WTC11 (cell line): ENCODE measurements around the gene NDUFS7. TPM values are rescaled to one million over a fixed set of nuclear protein-coding genes. Genes with fewer than 3 reads are reported as not detected.

Experiments
- ATAC-seq: fragments of 200-7000 bp; cut with Tn5 transposase; 2 replicates; pipeline ENCODE4 v1.10.0; 2021; ENCODE audit warnings: mild to moderate bottlenecking, moderate library complexity
- CTCF ChIA-PET: fragments of 300-600 bp; sonication (Branson Sonifier 250); formaldehyde crosslinking; loops from one replicate; lab custom pipeline; 2021; ENCODE audit warnings: antibody characterized with exemption; lab: Charles Lee
- POLR2A ChIA-PET: fragments of 350-600 bp; sonication (Branson Sonifier 250); formaldehyde crosslinking; loops from one replicate; lab custom pipeline; 2021; ENCODE audit warnings: antibody characterized with exemption; lab: Charles Lee
- DNase-seq: peaks from one replicate; pipeline ENCODE4 v3.0.0; 2021; ENCODE audit warnings: low spot score
- H3K27ac Mint-ChIP-seq: 2 replicates; pipeline ENCODE4 v1.8.0; 2021; ENCODE audit warnings: mixed read lengths
- H3K27me3 Mint-ChIP-seq: 2 replicates; pipeline ENCODE4 v1.8.0; 2021; ENCODE audit warnings: low read depth, mild to moderate bottlenecking, moderate library complexity, mixed read lengths
- H3K36me3 Mint-ChIP-seq: 2 replicates; pipeline ENCODE4 v1.8.0; 2021; ENCODE audit warnings: mixed read lengths
- H3K4me1 Mint-ChIP-seq: 2 replicates; pipeline ENCODE4 v1.8.0; 2022; ENCODE audit warnings: mixed read lengths
- H3K4me3 Mint-ChIP-seq: 2 replicates; pipeline ENCODE4 v1.8.0; 2021; ENCODE audit warnings: mild to moderate bottlenecking, moderate library complexity, mixed read lengths
- H3K9me3 Mint-ChIP-seq: 2 replicates; pipeline ENCODE4 v1.8.0; 2021; ENCODE audit warnings: mixed read lengths
- KAT7 ChIP-seq: sonication (generic); formaldehyde crosslinking; IDR thresholded peaks from 2 replicates; pipeline ENCODE4 v1.8.1; 2023; ENCODE audit warnings: missing genetic modification reagents, mild to moderate bottlenecking, borderline replicate concordance
- NFYB ChIP-seq: sonication (generic); formaldehyde crosslinking; conservative IDR thresholded peaks from 2 replicates; pipeline ENCODE4 v1.8.0; 2022; ENCODE audit warnings: low read depth, missing genetic modification reagents
- SP1 ChIP-seq: sonication (generic); formaldehyde crosslinking; conservative IDR thresholded peaks from 2 replicates; pipeline ENCODE4 v1.8.1; 2022; ENCODE audit warnings: missing genetic modification reagents
- TP53 ChIP-seq: sonication (generic); formaldehyde crosslinking; IDR thresholded peaks from 2 replicates; pipeline ENCODE4 v1.8.1; 2023; ENCODE audit warnings: mild to moderate bottlenecking, missing genetic modification reagents
- ZNF121 ChIP-seq: sonication (generic); formaldehyde crosslinking; IDR thresholded peaks from 2 replicates; pipeline ENCODE4 v1.8.0; 2023; ENCODE audit warnings: missing genetic modification reagents
- ZNF138 ChIP-seq: sonication (generic); formaldehyde crosslinking; conservative IDR thresholded peaks from 2 replicates; pipeline ENCODE4 v1.8.1; 2022; ENCODE audit warnings: mild to moderate bottlenecking, moderate library complexity, missing genetic modification reagents
- total RNA-seq: library from RNA; stranded (reverse); gene quantifications from 3 replicates; pipeline ENCODE4 v1.2.3, GENCODE V29; 2021
- TF ChIP-seq, protein P1 (sequence below): fragments of 250-450 bp; sonication (Bioruptor Pico); conservative IDR thresholded peaks from 2 replicates; pipeline ENCODE4 v1.9.0; 2021; ENCODE audit warnings: mild to moderate bottlenecking
- TF ChIP-seq, protein P2 (sequence below): sonication (generic); formaldehyde crosslinking; IDR thresholded peaks from 2 replicates; pipeline ENCODE4 v1.8.1; 2022; ENCODE audit warnings: mild to moderate bottlenecking, moderate library complexity, missing genetic modification reagents
- TF ChIP-seq, protein P3 (sequence below): fragments of 250-450 bp; sonication (Bioruptor Pico); IDR thresholded peaks from 2 replicates; pipeline ENCODE4 v2.1.2; 2022; ENCODE audit warnings: mild to moderate bottlenecking, moderate library complexity
- TF ChIP-seq, protein P4 (sequence below): sonication (generic); formaldehyde crosslinking; IDR thresholded peaks from 2 replicates; pipeline ENCODE4 v1.8.1; 2023; ENCODE audit warnings: mild to moderate bottlenecking, missing genetic modification reagents, moderate library complexity
- TF ChIP-seq, protein P5 (sequence below): sonication (generic); formaldehyde crosslinking; IDR thresholded peaks from 2 replicates; pipeline ENCODE4 v1.8.0; 2022; ENCODE audit warnings: mild to moderate bottlenecking, missing genetic modification reagents

Gene NDUFS7
- total RNA-seq, 1 experiment from 2014 or later, result 136 TPM

DNA sequence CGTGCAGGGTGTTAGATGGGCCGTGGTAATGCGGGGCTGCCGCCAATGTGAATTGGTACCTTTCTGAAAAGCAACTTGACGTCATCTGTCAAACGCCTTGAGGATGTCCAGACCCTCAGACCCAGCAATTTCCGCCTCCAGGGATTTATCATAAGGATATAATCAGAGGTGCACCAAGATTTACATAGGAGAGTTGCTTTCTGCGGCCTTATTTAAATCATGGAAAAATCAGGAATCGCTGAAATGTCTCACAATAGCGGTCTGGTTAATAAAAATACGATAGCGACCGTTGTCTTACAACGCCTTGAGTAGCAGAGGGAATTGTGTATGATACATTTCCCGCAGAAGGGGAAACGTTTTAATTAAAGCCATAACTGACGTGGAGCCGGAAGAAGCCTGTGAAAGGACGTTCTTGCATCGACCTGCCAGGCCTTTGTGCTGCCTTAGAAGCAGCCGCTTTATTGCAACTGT, 32.3 kb upstream of the NDUFS7 start (continued):
- TF ChIP-seq, protein P1, sequence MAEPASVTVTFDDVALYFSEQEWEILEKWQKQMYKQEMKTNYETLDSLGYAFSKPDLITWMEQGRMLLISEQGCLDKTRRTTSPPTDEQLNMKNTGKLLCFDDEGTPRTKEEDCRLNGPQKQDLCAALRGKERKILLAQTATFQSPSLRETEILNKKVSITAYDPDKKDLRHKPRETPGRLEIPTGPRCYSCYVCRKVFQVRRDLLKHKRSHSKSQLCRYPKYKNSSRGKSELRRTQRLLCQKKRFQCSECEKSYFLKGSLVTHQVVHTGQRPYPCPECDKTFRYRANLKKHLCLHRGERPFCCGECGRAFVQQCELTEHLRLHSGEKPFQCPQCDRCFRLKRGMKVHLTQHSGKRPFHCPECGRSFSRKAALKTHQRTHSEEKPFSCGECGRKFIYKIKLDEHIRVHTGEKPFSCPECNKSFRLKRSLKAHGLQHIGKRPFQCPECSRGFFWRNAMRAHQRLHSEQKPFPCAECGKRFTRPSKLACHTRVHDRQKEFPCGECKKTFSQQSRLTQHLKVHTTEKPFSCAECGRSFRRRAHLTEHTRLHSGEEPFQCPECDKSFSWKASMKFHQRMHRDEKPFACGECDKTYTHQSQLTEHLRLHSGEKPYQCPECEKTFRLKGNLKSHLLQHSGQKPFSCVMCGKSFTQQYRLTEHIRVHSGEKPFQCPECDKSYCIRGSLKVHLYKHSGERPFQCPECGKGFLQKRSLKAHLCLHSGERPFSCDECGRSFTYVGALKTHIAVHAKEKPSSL (CRISPR knock-in tag), result no peak
- TF ChIP-seq, protein P2, sequence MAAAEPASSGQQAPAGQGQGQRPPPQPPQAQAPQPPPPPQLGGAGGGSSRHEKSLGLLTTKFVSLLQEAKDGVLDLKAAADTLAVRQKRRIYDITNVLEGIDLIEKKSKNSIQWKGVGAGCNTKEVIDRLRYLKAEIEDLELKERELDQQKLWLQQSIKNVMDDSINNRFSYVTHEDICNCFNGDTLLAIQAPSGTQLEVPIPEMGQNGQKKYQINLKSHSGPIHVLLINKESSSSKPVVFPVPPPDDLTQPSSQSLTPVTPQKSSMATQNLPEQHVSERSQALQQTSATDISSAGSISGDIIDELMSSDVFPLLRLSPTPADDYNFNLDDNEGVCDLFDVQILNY (CRISPR knock-in tag), result no peak

DNA sequence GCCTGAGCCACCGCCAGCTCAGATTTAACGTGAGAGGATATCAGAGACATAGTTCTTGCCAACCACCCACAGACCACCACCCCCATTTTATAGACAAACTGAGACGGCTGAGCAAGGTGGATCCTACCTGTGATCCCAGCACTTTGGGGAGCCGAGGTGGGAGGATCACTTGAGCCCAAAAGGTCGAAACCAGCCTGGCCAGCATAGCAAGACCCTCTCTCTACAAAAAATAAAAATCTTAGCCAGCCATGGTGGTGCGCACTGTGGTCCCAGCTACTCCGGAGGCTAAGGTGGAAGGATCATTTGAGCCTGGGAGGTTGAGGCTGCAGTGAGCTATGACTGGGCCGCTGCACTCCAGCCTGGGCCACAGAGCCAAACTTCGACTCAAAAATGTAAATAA, 30.6 kb upstream of the NDUFS7 start:
- no peak for ATAC-seq
- CTCF ChIA-PET, result no interaction called here
- Mint-ChIP-seq H3K27me3 (no peaks in the 10 kb centered on the region), H3K27ac (no peak overlapping the region; the same call in 1 of the 2 replicates)
- POLR2A ChIA-PET, result no interaction called here
- no peak for DNase-seq
- TF ChIP-seq NFYB (CRISPR knock-in tag), result no peak
- TF ChIP-seq, protein P3, sequence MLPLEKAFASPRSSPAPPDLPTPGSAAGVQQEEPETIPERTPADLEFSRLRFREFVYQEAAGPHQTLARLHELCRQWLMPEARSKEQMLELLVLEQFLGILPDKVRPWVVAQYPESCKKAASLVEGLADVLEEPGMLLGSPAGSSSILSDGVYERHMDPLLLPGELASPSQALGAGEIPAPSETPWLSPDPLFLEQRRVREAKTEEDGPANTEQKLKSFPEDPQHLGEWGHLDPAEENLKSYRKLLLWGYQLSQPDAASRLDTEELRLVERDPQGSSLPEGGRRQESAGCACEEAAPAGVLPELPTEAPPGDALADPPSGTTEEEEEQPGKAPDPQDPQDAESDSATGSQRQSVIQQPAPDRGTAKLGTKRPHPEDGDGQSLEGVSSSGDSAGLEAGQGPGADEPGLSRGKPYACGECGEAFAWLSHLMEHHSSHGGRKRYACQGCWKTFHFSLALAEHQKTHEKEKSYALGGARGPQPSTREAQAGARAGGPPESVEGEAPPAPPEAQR (CRISPR knock-in tag), result no peak
- no peak for TF ChIP-seq TP53
- peak; percentile 40; the same call in 1 of the 2 replicates for TF ChIP-seq ZNF121 (CRISPR knock-in tag)
- TF ChIP-seq, protein P4, sequence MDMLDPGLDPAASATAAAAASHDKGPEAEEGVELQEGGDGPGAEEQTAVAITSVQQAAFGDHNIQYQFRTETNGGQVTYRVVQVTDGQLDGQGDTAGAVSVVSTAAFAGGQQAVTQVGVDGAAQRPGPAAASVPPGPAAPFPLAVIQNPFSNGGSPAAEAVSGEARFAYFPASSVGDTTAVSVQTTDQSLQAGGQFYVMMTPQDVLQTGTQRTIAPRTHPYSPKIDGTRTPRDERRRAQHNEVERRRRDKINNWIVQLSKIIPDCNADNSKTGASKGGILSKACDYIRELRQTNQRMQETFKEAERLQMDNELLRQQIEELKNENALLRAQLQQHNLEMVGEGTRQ (CRISPR knock-in tag), result no peak
- TF ChIP-seq, all 79 proteins: peak for 1
- H3K4me1 Mint-ChIP-seq, result peaks cover 28% of the 10 kb centered on the region
- H3K36me3 Mint-ChIP-seq, result peaks cover 13% of the 10 kb centered on the region
- peak overlapping the region; percentile 22 for H3K4me3 Mint-ChIP-seq
- H3K9me3 Mint-ChIP-seq, result no peaks in the 10 kb centered on the region

DNA sequence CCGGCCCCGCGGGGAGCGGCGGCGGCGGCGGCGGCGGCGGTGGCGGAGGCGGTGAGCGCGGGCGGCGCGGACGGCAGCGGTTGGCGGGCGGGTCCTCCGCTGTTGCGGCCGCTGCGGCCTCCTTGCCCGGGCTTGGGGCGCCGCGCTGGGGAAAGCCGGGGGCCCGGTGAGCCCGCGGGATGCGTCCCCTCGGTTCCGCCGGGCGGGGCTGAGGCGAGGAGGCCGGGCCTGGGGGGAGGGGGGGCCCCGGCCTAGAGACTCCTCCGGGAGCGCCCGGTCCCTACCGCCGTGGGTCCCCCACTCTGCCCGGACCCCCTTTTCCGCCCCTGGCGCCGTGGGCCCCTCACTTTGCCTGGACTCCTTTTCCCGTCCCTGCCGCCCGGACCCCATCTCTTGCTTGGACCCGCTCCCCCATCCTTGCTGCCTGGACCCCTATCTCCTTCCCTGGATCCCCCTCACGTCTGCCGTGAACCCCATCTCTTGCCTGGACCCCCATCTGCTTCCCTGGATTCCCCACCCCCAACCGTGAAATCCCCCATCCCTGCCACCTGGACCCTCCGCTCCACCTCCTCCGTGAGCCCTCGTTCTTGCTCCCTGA, 28.6 kb upstream of the NDUFS7 start:
- Mint-ChIP-seq H3K4me1 (peaks cover 40% of the 10 kb centered on the region), H3K27me3 (no peaks in the 10 kb centered on the region), H3K27ac (no peak overlapping the region; the same call in 1 of the 2 replicates), H3K9me3 (no peaks in the 10 kb centered on the region), H3K4me3 (peak overlapping the region; percentile 94), H3K36me3 (peaks cover 32% of the 10 kb centered on the region)
- CTCF ChIA-PET, result interaction anchor here (1.0 to 2.3 kb wide), 7 partner anchors 9 to 93 kb away, joined by 3 to 9 read pairs (median 3); no protein-coding TSS in a partner anchor
- POLR2A ChIA-PET, result interaction anchor here (0.6 to 1.2 kb wide), 4 partner anchors 23 to 94 kb away, joined by 3 to 4 read pairs (median 3); partner anchors contain the start of gene CIRBP
- DNase-seq (no peak), ATAC-seq (no peak)
- TF ChIP-seq SP1 (CRISPR knock-in tag) (0 out of 2 replicates have a peak, but pooled peaks have one; percentile 20), KAT7 (CRISPR knock-in tag) (0 out of 2 replicates have a peak, but pooled peaks have one; percentile 31), ZNF138 (CRISPR knock-in tag) (no peak)

DNA sequence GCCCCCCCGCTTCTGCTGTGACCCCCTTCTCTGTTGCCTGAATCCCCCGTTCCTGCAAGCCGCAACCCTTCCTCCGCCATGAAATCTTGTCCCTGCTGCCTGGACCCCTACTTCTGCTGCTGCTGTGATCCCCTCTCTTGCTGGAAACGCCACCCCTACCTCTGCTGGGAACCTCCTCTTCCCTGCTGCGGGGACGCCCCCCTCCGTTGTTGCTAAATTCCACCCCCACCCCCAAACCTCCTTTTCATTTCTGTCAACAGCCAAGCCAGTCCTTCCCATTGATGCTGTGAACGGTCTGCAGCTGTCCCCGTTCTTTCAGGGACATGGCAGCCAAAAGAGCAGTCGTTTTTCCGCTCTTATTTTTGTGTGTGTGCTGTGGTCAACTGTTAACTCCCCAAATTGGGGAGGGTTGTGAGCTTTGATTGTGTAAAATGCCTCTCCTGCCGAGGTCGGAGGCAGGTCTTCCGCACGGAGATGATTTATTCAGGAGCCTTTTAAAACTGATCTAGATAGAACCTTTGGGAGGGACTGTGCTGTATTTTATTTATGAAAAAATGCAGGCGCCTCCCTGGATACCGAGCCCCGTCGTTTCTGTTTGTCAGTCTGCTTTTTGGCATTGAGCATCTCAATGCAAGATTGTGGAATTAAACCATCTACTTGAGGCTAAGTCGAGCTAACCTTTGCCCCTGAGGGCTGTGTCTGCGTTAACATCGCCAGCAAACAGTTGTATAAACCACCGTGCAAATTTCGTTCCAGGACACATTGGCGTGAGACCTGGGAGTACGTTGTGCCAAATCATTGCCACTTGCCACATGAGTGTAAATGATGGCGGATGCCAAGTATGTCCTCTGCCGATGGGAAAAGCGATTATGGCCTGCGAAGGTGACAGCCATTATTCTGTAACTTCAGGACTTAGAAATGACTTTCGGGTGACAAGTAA, 27.9 kb upstream of the NDUFS7 start:
- ChIA-PET POLR2A (no interaction called here), CTCF (interaction anchor here (1.3 to 2.3 kb wide), 2 partner anchors 40 to 42 kb away, joined by 4 to 5 read pairs; no protein-coding TSS in a partner anchor)
- TF ChIP-seq, protein P5, sequence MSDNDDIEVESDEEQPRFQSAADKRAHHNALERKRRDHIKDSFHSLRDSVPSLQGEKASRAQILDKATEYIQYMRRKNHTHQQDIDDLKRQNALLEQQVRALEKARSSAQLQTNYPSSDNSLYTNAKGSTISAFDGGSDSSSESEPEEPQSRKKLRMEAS, result 0 out of 2 replicates have a peak, but pooled peaks have one; percentile 17
- no peak for TF ChIP-seq ZNF138 (CRISPR knock-in tag)
- H3K4me3 Mint-ChIP-seq, result peak overlapping the region; percentile 94
- H3K36me3 Mint-ChIP-seq, result peaks cover 37% of the 10 kb centered on the region
- H3K27me3 Mint-ChIP-seq, result no peaks in the 10 kb centered on the region
- no peak for ATAC-seq
- peaks cover 43% of the 10 kb centered on the region for H3K4me1 Mint-ChIP-seq
- H3K27ac Mint-ChIP-seq, result peak overlapping the region; percentile 95
- no peak for DNase-seq
- no peaks in the 10 kb centered on the region for H3K9me3 Mint-ChIP-seq
